ENCODE measurements around the gene CIRBP. TPM values are rescaled to one million over a fixed set of nuclear protein-coding genes. Genes with fewer than 3 reads are reported as not detected.

CIRBP gene
- total and polyA plus RNA-seq, 3 donors from 2014 or later, result 483 to 661 (median 621) TPM

DNA sequence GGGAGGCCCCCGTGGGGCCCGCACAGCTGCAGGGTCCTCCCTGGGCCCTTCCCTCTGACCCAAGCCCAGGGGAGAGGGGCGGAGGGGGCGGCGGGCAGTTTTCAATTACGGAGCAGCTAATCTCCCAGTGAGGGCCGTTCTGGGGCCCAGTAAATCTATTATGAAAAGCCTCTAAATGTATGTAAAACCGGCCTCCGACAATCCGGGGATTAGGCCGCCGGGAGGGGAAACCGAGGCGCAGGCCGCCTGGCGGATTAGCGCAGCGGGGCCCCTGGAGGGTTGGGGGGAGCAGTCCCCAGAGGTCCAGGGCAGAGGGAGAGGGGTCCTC lies 41.7 kb downstream of the CIRBP start:
- no peaks in the 10 kb centered on the region for H3K36me3 ChIP-seq (ENCODE audit: low read depth, missing control alignments)
- 81 to 83% methylated on average over 13 to 18 of the region's 18 CpGs for WGBS, 2 donors
- H3K9me3 ChIP-seq, result no peaks in the 10 kb centered on the region
- H3K4me1 ChIP-seq, result no peaks in the 10 kb centered on the region
- H3K4me3 ChIP-seq, result no peak overlapping the region
- H3K27me3 ChIP-seq, result no peaks in the 10 kb centered on the region
- no peak overlapping the region for H3K27ac ChIP-seq
- DNase-seq, result no peak
- intact Hi-C loops (cut with DNase I; ENCODE audit: low total_unique reads), result no loop called here
- TF ChIP-seq, protein P1, sequence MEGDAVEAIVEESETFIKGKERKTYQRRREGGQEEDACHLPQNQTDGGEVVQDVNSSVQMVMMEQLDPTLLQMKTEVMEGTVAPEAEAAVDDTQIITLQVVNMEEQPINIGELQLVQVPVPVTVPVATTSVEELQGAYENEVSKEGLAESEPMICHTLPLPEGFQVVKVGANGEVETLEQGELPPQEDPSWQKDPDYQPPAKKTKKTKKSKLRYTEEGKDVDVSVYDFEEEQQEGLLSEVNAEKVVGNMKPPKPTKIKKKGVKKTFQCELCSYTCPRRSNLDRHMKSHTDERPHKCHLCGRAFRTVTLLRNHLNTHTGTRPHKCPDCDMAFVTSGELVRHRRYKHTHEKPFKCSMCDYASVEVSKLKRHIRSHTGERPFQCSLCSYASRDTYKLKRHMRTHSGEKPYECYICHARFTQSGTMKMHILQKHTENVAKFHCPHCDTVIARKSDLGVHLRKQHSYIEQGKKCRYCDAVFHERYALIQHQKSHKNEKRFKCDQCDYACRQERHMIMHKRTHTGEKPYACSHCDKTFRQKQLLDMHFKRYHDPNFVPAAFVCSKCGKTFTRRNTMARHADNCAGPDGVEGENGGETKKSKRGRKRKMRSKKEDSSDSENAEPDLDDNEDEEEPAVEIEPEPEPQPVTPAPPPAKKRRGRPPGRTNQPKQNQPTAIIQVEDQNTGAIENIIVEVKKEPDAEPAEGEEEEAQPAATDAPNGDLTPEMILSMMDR (IDR thresholded peaks at IDR 0.05), result no peak
- TF ChIP-seq POLR2A (IDR thresholded peaks at IDR 0.05), result no peak

DNA sequence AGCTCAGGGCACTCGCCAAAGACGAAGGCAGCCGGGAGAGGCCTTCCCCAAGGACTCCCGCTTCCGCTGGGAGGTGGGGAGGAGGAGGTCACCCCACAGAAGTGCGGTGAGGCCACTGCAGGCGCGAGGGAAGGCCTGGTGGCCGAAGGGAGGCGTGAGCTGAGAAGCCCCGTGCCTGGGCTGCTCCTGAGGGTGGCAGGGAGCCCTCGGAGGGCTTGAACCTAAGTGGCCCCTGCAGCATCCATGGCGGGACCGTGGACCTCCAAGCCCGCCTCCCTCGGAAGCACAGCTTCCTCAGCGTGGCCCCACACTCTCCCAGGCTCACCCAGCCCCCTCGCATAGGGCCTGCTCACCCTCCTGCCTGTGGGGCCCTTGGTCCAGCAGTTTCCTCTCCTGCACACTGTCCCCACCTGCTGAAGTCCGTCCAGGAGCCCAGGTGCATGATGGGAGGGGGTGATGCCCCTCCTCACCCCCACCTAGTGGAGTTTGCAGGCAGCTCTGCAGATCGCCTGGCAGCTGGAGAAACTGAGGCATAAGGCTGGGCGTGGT lies 42.5 kb downstream of the CIRBP start:
- intact Hi-C loops (cut with DNase I; ENCODE audit: low total_unique reads), result no loop called here
- no peaks in the 10 kb centered on the region for H3K27me3 ChIP-seq
- H3K9me3 ChIP-seq, result no peaks in the 10 kb centered on the region

DNA sequence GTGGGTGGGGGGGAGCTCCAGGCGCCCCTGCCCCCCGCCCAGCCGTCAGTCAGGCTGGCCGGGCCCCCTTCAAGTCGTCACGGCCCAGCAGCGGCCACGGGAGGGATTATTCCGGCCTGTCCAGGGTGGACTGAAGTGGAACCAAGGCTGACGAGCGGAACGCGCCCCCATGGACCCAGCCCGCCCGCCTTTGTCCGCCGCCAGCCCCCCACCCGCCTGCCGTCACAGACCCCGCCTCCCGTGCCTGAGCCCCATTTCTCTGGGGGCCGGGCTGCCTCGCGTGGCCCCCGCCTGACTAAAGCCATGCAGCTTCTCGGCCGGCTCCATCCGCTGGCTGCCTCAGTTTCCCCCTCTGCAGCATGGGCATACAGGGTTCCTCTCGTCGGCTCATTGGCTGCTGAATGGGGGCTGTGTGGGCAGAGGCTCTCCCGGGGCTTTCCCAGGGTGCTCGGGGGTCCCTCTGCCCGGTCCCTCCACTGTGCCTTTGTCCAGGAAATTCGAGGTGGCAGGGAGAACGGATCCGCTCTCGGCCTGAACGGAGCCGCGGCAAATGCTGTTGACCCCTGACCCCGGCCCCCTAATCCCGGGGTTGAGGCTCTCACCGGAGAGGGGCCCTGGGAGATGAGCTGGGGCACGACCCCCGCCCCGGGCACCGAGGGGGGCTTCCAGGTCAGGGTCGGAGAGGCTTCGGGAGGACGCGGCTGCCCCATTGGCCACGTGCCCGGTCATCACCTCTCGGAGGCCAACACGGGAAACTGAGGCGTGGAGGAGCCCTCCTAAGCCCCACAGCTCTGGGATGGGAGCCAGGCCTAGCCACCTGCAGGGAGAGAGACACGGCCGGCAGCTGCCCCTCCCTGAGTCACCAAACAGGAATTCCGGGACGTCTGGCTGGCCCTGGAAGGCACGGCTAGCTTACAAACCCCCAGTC lies 43.9 kb downstream of the CIRBP start:
- no peaks in the 10 kb centered on the region for H3K4me1 ChIP-seq
- no peaks in the 10 kb centered on the region for H3K9me3 ChIP-seq
- intact Hi-C loops (cut with DNase I; ENCODE audit: low total_unique reads), result no loop called here

More for the DNA sequence above, 42.5 kb downstream of the CIRBP start:
- H3K4me1 ChIP-seq, result no peaks in the 10 kb centered on the region
- no peak for TF ChIP-seq POLR2A (IDR thresholded peaks at IDR 0.05)
- TF ChIP-seq, protein P1 (IDR thresholded peaks at IDR 0.05), result no peak
- H3K27ac ChIP-seq, result no peak overlapping the region
- WGBS, 2 donors, result 73 to 82% methylated on average over 16 to 17 of the region's 21 CpGs
- no peak for DNase-seq
- H3K36me3 ChIP-seq (ENCODE audit: low read depth, missing control alignments), result no peaks in the 10 kb centered on the region
- no peak overlapping the region for H3K4me3 ChIP-seq

DNA sequence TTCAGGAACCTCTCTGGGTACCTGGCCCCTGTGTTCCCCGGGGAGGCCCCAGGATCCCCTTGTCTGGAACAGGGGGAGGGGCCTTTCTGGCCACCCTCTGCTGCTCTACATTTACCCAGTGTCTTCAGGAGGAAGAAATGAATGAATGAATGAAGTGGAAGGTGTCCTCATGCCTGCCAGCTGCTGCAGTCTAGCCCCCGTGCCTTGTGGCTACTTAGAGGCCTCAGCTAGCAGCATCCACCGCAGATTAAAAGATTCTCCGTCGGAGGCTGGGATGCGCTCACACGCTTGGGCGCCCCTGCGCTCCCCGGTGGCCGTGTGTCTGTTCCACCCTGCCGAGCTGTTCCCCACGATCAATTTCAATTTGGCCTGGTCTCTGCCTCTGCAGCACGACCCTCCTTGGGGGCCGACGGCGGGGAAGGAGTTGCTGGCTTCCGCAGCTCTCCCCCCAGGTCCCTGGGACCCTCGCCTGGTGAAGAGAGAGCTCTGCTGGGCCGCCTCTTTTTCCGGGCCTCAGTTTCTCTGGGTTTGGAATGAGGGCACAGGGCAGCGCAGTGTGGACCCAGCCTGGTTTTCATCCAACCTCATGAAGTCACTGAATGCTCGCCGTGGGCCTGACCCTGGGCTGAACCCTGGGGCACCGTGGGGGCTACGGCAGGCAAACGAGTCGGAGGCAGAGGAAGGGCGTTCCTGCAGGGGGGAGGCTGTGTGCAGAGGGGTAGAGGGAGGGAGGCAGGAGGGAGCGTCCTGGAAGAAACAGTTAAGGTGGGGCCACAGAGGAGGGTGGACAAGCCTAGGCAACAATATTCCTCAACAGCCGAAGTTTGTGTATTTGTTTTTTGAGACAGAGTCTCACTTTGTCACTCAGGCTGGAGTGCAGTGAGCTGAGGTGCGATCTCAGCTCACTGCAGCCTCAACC lies 44.8 kb downstream of the CIRBP start:
- no peak overlapping the region for H3K4me3 ChIP-seq
- intact Hi-C loops (cut with DNase I; ENCODE audit: low total_unique reads), result no loop called here

More for the DNA sequence above, 43.9 kb downstream of the CIRBP start:
- DNase-seq, result no peak
- no peak overlapping the region for H3K27ac ChIP-seq
- no peak overlapping the region for H3K4me3 ChIP-seq
- 43 to 71% methylated on average over 7 to 58 of the region's 61 CpGs for WGBS, 2 donors
- TF ChIP-seq, protein P1 (IDR thresholded peaks at IDR 0.05), result no peak
- no peak for TF ChIP-seq POLR2A (IDR thresholded peaks at IDR 0.05)
- no peaks in the 10 kb centered on the region for H3K27me3 ChIP-seq
- no peaks in the 10 kb centered on the region for H3K36me3 ChIP-seq (ENCODE audit: low read depth, missing control alignments)

More for the DNA sequence above, 44.8 kb downstream of the CIRBP start:
- no peaks in the 10 kb centered on the region for H3K4me1 ChIP-seq
- TF ChIP-seq POLR2A (IDR thresholded peaks at IDR 0.05), result no peak
- TF ChIP-seq, protein P1 (IDR thresholded peaks at IDR 0.05), result no peak
- no peaks in the 10 kb centered on the region for H3K9me3 ChIP-seq
- DNase-seq, result no peak
- no peaks in the 10 kb centered on the region for H3K27me3 ChIP-seq
- H3K36me3 ChIP-seq (ENCODE audit: low read depth, missing control alignments), result no peaks in the 10 kb centered on the region
- no peak overlapping the region for H3K27ac ChIP-seq
- WGBS, 2 donors, result 74 to 81% methylated on average over 32 of the region's 32 CpGs
